HL-60/S4 treated with retinoic acid at 250 ng/mL for 4 days and 3 days (cell line): ENCODE measurements around the gene KRTAP2-2.
"Not testable (repeated sequence)": the region's sequence is repeated elsewhere in the genome, so short reads cannot be mapped to it uniquely, and the experiment has no call there.

Source experiments
- in situ Hi-C: fragments of 300-500 bp; cut with MboI; formaldehyde crosslinking; loops from 2 replicates; pipeline ENCODE4 v1.7.0; 2022; ENCODE audit warnings: low sequenced_read_pairs

The KRTAP2-2 gene, protein sequence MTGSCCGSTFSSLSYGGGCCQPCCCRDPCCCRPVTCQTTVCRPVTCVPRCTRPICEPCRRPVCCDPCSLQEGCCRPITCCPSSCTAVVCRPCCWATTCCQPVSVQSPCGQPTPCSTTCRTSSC

DNA sequence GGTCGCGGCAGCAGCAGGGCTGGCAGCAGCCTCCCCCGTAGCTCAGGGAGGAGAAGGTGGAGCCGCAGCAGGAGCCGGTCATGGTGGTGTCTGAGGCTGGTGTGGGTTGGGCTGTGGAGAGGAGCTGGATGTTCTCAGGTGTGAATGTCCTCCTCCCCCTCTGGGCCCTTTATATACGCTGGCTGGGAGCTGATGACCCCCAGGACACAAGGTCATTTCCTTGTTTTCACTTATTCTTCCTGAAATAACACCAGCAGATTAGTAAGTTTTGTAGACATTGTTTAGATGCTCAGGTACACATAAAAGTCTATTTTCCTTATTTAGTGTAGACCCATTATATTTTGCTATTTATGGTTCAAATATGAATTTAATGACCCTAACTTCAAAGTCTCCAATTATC, at the start of gene KRTAP2-2:
KRTAP2-2 (minus strand) TSS at position 101 of the 400 bp plus-strand sequence; CDS start at position 82, 19 bp downstream.
- in situ Hi-C loops: not testable (repeated sequence)

DNA sequence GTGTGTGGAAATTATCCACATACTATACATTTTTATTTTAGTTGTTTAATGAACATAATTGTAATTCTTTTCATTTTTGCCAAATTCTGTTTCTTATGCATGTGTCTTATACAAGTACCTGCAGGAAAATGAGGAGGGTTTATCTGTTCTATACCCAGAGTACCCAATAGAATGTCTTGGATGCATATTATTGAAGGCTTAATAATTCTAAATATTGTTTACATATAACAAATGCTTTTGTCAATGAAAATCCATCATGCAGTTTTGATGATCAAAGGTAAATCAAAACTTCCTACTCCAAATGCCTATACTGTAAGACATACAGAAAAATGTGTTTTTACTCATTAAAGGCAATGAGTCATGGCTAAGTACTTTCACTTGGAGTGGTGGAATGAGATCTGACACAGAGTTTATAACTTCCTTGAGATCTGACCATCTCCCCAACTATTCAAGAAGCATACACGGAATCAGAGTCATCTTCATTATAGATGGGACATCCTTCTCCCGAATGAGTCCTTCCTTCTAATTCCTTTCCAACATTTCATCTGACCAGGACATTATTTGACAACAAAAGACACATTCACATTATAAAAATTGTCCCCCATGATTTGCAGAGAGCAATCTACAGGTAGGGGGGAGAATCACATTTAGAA, 49.5 kb upstream of the KRTAP2-2 start:
- in situ Hi-C loops: not testable (repeated sequence)

GRCh38 chr17:41103896-41104295, 48.9 kb upstream of the KRTAP2-2 start:
- in situ Hi-C loops: no loop called here

DNA sequence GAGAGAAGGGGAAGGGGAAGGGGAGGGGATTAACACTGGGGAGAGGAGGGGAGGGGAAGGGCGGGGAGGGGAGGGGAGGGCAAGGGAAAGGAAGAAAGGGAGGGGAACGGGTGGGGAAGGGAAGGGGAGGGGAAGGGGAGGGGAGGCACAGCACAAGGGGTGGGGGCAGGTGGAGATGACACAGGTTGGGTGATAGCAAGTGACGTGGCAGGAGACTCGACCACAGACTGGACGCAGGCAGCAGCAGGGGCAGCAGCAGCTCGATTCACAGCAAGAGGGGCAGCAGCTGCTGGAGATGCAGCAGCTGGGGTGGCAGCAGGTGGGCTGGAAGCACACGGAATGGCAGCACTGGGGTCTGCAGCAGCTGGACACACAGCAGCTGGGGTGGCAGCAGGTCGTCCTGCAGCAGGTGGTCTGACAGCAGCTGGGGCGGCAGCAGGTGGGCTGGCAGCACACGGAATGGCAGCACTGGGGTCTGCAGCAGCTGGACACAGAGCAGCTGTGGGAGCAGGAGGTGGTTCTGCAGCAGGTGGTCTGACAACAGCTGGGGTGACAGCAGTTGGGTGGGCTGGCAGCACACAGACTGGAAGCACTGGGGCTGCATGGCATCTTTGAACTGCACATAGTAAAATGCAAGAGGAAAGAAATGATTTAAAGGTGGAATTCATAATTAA, 46.7 kb upstream of the KRTAP2-2 start, which contains the start of gene KRTAP4-16:
KRTAP4-16 (minus strand) TSS at position 624 of the 674 bp plus-strand sequence; CDS start at position 624, 0 bp downstream.
- in situ Hi-C loops: no loop called here

DNA sequence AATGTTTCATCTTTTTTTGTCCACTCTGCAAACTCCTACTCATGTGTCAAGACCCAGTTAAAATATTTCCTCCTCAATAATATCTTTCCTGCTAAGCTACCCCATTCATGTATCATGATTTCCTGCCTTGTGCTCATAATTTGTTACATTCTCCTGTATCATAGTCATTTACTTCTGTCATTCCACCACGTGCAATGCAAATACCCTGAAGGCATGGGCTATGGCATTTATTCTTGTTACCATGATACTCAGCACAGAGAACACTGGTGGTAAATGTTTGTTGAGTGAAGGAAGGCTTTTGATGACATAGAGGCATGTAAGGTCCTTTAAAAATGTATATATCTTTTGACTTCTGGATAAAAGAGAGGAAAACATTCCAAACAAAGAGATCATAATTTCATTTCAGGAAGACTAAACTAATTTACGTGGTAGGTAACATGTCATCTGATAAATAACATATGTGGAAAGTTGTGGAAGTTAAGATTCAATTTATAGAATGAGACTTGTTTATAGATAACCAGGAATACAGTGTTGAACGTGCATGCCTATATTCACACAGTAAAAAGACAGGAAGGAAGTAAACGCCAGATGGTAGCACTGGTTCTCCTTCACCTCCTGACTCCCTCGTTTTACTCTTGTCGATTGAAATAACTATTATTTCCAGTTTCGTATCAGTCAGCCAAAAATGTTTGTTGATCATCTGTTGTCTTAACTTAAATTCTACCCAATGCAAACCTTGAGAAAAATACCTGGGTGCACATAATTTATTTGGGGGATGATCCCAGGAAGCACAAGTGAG, 44.9 kb upstream of the KRTAP2-2 start:
- in situ Hi-C loops: not testable (repeated sequence)

- in situ Hi-C loops: no loop called here
These were observed 43.5 kb upstream of the KRTAP2-2 start for GRCh38 chr17:41098481-41098880.

DNA sequence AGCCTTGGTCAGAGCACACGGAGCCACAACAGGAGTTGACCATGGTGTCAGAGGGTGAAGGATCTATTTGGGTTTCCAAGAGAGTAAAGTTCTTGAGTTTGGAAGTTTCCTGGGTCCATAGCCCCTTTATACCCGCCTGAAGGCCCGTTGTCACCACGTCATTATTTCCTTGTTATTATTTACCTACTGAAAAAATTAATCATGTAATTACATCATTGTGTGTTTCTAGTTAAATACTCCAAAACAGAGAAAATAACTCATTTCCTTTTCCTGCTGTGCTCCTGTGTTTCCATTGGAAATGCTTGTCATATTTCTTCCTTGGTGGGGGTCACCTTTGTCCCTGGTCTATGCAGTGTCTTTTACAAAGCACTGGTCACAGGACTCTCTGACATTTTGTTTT, 43.0 kb upstream of the KRTAP2-2 start, which contains the start of gene KRTAP4-8:
KRTAP4-8 (minus strand) TSS at position 101 of the 400 bp plus-strand sequence; CDS start at position 43, 58 bp downstream.
- in situ Hi-C loops: no loop called here

- in situ Hi-C loops: no loop called here
These were observed 41.0 kb upstream of the KRTAP2-2 start for GRCh38 chr17:41096055-41096454.

GRCh38 chr17:41088760-41089352, 33.8 kb upstream of the KRTAP2-2 start:
- in situ Hi-C loops: not testable (repeated sequence)

GRCh38 chr17:41084100-41084856, 29.2 kb upstream of the KRTAP2-2 start, which contains the start of gene KRTAP4-7:
Gene KRTAP4-7, plus strand, starts transcription at chr17:41084150. Its CDS starts 57 bp downstream, at chr17:41084207.
- in situ Hi-C loops: not testable (repeated sequence)

DNA sequence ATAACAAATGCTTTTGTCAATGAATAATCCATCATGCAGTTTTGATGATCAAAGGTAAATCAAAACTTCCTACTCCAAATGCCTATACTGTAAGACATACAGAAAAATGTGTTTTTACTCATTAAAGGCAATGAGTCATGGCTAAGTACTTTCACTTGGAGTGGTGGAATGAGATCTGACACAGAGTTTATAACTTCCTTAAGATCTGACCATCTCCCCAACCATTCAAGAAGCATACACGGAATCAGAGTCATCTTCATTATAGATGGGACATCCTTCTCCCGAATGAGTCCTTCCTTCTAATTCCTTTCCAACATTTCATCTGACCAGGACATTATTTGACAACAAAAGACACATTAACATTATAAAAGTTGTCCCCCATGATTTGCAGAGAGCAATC, 28.4 kb upstream of the KRTAP2-2 start:
- in situ Hi-C loops: not testable (repeated sequence)

DNA sequence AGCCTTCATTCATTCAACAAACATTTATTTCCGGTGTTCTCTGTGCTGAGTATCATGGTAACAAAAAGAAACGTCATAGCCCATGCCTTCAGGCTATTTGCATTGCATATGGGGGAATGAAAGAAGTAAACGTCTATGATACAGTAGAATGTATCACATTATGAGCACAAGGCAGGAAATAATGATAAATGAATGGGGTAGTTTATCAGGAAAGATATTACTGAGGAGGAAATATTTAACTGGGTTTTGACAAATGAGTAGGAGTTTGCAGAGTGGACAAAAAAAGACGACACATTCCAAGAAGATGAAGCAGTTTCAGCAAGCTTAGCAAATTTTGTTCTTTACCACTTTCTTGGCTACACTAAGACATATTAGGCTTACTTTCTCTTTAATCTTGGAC, 27.6 kb upstream of the KRTAP2-2 start:
- in situ Hi-C loops: no loop called here

DNA sequence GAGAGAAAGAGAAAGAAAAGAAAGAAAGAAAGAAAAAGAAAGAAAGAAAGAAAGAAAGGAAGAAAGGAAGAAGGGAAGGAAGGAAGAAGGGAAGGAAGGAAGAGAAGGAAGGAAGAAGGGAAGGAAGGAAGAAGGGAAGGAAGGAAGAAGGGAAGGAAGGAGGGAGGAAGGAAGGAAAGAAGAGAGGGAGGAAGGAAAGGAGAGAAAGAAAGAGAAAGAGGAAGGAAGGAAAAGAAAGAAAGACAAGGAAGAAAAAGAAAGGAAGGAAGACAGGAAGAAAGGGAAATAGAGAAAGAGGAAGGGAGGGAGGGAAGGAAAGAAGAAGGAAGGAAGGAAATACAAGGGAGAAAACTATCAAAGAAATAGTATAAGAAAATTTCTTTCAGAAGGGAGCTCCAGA, 21.8 kb upstream of the KRTAP2-2 start:
- in situ Hi-C loops: no loop called here

GRCh38 chr17:41073676-41074075, 18.6 kb upstream of the KRTAP2-2 start:
- in situ Hi-C loops: no loop called here

GRCh38 chr17:41071606-41072360, 16.8 kb upstream of the KRTAP2-2 start:
- in situ Hi-C loops: no loop called here

GRCh38 chr17:41069031-41069430, 14.0 kb upstream of the KRTAP2-2 start:
- in situ Hi-C loops: no loop called here

DNA sequence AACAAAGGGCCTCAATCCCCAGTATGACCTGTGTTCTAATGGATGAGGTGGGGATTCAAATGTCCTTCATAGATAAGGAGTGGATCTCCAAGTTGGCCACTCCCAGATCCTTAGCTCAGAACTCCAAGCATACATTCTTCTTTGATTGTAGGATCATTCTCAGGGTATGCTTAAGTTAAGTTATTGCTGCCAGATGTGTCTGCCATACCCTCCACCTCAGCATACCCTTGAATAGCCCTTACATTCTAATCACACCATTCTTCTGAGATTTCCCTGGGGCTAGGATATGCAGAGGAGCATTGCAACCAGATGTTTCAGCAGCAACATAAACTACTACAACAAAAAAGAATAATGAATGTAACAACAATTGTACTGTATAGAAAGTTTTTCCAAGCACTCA, 12.3 kb upstream of the KRTAP2-2 start:
- in situ Hi-C loops: no loop called here

DNA sequence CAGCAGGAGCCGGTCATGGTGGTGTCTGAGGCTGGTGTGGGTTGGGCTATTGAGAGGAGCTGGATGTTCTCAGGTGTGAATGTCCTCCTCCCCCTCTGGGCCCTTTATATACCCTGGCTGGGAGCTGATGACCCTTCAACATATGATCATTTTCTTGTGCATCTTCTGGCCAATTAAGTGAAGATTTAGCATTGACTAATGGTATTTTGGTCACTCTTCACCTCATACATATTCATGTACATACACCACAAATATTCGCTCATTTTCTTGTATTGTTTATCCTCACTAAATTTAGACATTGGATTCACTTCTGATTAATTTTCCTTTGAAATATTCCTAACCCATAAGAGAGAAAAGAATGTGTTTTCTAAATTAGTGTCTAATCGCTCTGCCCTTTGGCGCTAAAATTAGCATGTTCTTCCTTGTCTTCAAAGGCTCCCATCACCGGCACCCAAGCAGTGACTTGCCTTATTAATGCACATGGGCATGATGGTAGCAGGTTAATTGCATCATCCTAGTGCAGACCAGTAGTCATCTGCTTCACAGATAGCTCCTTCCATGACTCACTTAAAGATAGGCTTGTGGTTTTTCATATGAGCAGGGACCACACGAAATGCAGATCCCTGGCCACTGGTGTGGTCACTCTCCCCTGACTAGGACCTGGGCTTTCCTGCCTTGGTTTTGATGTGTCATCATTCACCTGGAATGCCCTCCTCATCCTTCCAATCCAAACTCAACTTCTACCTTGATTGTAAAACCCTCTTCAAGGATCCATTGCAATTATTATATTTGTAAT, 11.0 kb upstream of the KRTAP2-2 start, which contains the start of gene KRTAP2-4:
KRTAP2-4 (minus strand) TSS at position 51 of the 796 bp plus-strand sequence; CDS start at position 17, 34 bp downstream.
- in situ Hi-C loops: no loop called here
